ENCODE data around the gene TTC39B.

TTC39B gene

DNA sequence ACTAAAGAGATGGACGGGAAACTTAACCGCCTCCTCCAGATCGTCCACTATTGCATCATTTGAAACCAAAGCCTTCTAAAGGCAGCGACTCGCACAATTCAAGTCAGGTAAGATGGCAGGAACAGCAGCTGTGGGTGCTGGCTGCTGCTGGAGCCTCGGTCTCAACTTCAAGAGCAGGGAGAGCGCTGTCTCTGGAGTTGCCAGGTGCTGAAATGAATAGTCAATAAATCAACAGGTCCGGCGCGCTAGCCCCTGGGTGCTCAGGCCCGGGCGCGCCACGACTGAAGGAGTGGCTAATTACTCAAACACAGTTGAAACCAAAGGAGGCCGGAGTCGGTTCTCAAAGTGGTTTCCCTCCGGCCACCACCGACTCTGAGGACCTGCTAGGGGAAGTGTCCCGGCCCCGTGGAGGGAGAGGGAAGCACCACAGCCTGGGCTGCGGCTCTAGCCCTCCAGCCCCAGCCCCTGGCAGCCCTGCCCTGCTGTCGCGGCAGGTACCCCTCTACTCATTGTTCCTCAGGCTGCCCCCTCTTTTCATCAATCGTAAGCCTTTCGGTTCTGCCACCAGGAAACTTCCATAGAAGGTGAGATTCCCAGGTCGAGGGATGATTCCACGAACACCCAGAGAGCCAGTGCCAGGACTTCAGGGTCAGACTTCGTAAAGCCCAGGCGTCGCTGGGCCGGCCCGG, 804 bp downstream of the TTC39B start:
- peak overlapping the region; percentile 18 to 95 (median 90) for H3K27ac ChIP-seq
- H3K4me3 ChIP-seq, result peak overlapping the region; percentile 77 to 96 (median 90)

DNA sequence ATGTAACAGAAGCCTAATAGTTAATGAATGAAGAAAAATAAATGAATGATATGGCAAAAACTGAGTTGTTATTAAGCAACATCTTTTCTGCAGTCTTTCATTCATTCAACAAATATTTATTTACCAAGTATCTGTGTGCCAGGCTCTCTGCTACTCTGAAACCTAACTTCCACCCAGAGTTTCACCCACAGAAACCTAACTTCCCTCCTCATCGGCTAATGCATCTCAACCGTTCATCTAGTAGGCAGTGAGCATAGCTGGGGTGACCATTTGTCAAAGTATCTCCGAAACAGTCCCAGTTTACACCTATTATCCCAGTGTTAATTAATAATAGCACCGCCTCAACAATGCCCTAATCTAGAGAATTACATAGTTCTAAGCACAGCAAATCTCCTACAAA, 1.5 kb downstream of the TTC39B start:
- peak overlapping the region in 18 of 21 experiments; percentile 82 to 95 (median 92) for H3K27ac ChIP-seq

DNA sequence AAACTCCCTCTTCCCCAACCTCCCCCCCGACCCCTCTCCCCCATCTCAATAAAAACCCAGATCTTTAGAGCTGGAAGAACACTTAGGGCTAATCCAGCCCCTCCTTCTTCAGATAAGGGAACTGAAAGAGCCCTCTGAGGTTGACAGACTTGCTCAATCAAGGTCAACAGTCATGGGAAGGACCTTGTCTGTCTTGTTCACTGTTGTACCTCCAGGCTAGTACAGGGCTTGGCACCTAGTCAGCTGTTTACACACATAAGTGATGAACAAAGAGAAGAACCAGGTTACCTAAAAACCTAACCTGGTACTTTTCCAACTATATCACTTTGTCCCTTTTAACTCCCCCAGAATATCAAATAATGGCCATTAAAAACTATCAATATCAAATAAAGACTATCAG, 2.4 kb downstream of the TTC39B start:
- H3K4me3 ChIP-seq, result peak overlapping the region in 2 of 7 experiments; percentile 78 to 96
- peak overlapping the region in 6 of 21 experiments; percentile 86 to 93 (median 92) for H3K27ac ChIP-seq

More for the DNA sequence above, 1.5 kb downstream of the TTC39B start:
- peak overlapping the region; percentile 77 to 96 (median 90) for H3K4me3 ChIP-seq

DNA sequence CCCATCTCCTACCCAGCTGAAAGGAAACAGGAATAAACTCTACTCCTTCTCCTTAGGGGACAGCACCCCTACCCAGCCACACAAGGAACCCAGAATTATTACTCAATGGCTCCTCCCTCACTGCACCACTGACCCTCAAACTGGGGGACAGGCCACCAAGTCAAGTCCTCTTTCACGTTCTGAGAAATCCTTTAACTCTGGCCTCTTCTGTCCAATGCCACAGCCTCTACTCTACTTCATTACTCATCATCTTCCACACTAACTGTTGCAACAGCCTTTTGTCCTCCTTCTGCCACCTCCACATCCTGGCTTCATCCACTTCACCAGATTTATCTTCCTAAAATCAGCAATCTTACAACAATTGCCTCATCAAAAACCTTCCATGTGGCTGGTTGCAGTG, 6.8 kb downstream of the TTC39B start:
- Histone ChIP-seq H3K4me3 (no peak overlapping the region), H3K27ac (peak overlapping the region in 15 of 21 experiments; percentile 18 to 97 (median 68))

DNA sequence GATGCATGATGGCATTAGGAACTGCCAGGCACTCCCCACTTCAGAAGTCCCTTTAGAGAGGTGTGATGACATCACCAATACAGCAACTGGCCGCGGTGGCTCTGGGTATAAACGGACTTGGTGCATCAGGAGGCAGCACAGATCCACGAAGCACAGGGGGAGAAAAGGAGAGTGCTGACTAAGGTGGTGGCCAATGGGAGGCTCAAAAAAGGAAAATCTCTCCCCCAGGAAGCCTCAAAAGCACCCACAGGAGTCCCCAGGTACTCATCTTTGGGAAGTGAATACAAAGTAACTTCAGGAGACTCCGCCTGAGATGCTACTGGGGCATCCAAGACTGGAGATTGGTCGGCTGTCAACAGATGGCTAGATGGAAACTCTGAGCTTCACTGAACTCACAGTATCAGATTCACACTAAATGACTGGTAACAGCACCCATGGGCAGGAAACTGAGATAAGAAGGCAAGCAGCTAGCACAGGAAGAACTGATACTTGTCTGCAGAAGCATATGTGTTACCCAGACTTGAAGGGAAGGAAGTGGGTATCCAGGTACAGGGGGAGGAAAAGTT, 7.6 kb downstream of the TTC39B start:
- no peak overlapping the region for H3K4me3 ChIP-seq
- H3K27ac ChIP-seq, result peak overlapping the region in 16 of 21 experiments; percentile 7 to 97 (median 68)

DNA sequence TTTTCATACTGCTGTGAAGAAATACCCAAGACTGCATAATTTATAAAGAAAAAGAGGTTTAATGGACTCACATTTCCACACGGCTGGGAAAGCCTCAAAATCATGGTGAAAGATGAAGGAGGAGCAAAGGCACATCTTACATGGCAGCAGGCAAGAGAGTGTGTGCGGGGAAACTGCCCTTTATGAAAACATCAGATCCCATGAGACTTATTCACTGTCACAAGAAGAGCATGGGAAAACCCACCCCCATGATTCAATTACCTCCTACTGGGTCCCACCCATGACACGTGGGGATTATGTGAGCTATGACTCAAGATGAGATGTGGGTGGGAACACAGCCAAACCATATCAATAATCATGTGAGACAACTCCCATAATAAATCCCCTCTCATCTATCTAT, 8.7 kb downstream of the TTC39B start:
- Histone ChIP-seq H3K4me3 (no peak overlapping the region), H3K27ac (peak overlapping the region in 13 of 21 experiments; percentile 7 to 97 (median 78))

DNA sequence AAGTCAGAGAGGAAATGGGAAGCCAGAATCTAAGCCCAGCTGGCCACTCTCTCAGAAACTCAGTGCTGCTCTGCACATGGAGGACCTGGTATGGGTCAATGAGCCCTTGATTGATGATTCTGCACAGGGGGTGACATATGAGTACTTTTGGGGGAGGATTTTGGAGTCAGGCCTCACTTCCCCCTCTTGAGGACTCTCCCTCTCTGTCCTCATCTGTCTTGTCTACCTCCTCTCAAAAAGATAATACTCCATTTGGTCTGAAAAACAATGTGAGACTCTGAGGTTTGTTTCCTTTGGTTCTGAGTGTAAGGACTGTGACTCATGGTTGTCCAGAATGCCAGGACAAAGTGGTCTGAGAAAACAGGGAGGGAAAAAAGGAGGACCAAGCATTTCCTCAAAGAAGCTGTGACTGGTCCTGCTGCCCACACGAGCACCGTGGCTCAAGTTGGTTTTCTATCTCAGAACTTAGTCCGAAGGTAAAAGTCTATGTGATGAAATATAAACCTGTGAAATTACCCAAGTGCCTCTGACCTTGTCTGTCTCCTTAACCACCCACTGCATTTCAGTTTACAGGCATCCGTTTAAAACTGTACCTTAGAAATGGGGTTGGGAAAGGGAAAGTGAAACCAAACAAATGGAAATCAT, 11.1 kb downstream of the TTC39B start:
- Histone ChIP-seq H3K27ac (peak overlapping the region in 20 of 21 experiments; percentile 66 to 97 (median 82)), H3K4me3 (peak overlapping the region; percentile 8 to 39 (median 20))

DNA sequence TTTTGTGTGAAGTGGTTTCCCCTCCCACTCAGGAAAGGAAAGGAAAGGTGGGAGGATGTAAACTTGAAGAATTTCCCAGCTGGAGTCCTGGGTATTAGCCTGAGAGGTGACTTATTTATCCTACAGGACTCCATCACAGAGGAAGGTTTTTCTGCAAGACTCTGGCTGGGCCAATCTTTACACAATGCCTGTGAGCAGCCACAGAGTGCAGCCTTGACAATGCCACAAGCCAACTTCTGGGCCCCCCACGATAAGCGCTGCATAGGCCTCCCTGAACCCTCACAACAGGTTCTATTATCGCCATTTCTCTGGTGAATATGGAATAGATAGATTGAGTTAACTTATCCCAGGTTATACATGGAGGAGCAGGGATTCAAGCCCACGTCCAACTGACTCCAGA, 12.4 kb downstream of the TTC39B start:
- no peak overlapping the region for H3K4me3 ChIP-seq
- peak overlapping the region in 16 of 21 experiments; percentile 6 to 97 (median 81) for H3K27ac ChIP-seq

DNA sequence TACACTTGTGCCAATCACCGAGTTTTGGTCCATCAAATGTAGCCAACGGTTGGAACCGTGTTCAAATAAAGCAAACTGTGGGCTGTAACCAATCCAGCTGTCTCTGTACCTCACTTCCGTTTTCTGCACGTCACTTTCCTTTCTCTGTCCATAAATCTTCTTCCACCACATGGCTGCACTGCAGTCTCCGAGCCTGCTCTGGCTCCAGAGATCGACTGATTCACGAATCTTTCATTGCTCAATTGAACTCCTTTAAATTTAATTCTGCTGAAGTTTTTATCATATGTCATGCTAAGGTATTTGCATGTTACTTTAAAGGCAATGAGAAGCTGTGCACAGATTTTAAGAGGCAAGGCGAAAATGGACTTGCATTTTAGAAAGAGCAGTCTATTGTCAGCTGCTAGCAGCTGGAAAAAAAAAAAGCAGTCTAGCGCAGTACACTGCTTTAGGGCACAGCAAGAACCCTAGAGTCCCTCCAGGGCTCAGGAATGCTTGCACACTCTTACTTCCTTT, 13.2 kb downstream of the TTC39B start:
- Histone ChIP-seq H3K4me3 (no peak overlapping the region), H3K27ac (peak overlapping the region in 17 of 21 experiments; percentile 20 to 97 (median 78))

DNA sequence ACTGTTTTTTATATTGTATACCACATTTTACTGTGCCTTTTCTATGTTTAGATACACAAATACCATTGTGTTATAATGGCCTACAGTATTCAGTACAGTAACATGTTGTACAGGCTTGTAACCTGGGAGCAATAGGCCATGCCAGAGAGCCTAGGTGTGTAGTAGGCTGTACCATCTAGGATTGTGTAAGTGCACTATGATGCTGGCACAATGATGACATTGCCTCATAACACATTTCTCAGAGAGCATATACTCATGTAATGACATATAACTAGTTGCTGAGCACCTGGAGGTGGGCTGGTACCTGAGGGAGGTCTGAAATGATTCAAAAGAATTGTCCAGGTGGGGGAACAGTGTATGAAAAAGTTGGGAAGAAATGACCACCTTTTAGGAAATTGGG, 13.9 kb downstream of the TTC39B start:
- no peak overlapping the region for H3K4me3 ChIP-seq
- H3K27ac ChIP-seq, result peak overlapping the region in 9 of 21 experiments; percentile 19 to 97 (median 79)

DNA sequence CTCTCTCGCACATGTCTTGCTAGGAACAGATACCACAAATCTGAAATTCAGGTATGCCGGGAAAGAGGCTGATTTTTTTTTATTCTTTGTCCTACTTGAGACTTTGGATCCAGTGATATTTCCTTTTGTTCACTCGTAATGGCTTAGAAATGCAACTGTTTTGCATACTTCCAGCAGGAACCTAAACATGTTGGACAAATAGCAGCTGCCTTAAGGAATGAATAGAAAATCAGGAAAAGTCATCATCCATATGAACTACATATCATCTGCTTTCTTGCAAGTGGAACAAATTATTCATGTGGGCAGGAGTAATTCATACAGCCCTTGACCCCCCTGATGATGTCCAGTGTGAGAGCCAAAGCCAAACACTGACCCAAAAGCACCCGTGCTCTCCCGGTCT, 17.4 kb downstream of the TTC39B start:
- Histone ChIP-seq H3K4me3 (no peak overlapping the region), H3K27ac (no peak overlapping the region)

DNA sequence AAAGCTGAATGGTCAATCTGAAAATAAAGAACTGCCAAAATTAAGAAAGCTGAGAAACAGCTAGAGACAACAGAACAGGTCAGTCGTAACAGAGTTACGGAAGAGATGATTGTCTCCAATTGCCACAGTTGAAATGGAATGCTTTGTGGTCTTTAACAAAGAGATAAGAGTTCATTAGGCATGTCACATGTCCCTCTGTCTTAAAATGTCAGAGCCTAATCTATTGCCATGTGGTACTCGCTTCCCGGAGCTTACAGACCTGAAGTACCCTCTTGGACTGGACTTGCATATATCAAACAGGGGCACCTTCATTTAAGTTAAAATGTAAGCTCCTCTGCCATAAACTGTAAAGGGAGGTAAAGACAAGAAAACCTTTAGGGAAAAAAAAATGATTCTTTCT, 19.7 kb downstream of the TTC39B start:
- Histone ChIP-seq H3K4me3 (no peak overlapping the region), H3K27ac (no peak overlapping the region)

DNA sequence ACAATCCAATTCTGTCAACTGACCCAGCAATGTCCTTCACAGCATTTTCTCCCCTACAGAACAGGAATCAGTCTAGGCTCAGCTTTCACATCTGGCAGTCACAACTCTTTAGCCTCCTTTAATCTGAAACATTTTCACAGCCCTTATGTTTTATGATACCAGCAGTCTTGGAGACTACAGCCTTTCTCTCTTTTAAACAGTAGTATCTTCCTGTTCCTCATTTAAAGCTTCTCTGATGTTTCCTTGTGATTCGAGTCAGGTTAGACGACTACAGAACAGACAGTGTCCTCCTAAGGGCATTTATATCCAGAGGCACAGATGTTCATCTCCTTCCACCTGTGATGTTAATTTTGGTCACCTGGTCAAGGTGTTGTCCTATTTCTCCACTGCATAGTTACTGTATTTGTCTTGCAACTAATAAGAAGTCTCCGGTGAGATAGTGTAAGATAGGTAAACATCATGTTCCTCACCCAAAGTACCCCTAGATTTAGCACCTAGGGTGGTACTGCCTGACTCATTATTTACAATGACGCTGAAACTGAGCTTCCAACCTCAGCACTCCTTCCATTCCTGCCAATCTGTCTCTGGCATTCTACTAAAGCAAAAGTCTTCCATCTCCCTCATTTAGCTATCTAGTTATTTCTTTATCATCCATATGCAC, 20.7 kb downstream of the TTC39B start:
- no peak overlapping the region for H3K27ac ChIP-seq
- H3K4me3 ChIP-seq, result no peak overlapping the region

DNA sequence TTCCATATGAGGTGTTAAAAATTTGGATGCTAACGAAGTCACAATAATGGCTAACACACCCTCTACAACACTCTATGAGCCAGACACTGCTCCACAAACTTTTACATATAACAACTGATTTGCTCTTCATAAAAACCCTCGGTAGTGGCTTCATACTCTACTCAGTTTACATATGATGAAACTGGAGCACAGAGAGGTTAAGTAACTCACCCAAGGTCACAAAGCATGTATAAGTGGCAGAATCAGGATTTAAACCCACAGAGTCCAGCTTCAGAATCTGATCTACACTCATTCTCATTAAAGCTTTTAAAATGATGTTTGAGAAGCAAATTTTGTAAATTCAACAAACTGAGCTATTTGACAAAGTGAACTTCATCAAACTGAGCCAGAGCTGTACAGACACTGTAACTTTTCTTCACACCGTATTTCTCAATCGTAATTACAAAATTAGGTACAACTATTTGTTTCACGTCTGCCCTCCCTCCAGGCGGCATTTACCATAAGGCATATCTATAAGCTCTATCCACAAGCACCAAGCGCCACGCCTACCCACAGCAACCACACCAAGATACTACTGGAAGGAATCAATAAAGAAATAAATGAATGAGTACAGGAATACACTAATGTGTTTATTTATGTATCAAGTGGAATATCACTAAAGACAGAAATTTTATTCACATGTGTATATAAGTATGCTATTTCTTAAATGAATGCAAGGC, 24.3 kb downstream of the TTC39B start:
- H3K27ac ChIP-seq, result no peak overlapping the region

DNA sequence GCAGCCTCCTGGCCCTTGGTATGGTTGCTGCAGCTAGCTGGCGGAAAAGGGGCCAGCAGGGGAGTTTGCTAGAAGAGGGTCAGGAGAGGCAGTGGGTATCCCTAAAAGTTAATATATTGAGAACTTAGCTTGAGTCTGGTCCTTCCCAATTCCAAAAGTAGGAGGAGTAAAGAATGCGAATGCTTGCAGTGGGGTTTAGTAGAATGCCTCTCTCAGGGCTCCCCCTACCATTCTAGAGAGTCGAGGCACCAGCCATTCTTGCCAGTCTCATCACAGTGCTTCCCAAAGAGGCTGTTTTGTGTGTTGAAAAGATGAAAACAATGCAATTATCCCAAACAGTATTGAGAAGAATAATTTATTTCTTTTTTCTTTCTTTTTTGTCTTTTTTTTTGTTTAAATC, 26.4 kb downstream of the TTC39B start:
- no peak overlapping the region for H3K4me3 ChIP-seq
- no peak overlapping the region for H3K27ac ChIP-seq

More for the DNA sequence above, 24.3 kb downstream of the TTC39B start:
- no peak overlapping the region for H3K4me3 ChIP-seq

DNA sequence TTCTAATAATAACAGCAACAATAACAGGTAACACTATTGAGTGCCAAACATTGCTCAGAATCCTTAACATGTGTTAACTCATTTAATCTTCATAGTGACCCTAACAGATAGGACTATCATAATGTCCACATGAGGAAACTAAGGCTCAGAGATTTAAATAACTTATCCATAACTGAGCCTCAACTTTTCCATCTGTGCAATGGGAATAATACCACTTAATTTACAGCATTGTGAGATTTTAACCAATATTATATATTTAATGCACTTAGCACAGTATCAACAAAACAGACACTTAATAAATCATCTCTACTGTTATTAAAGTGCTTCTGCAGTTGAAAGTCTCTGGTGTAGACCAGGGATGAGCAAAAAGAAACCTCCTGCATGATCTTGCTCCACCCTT, 28.2 kb downstream of the TTC39B start:
- no peak overlapping the region for H3K27ac ChIP-seq
- no peak overlapping the region for H3K4me3 ChIP-seq

DNA sequence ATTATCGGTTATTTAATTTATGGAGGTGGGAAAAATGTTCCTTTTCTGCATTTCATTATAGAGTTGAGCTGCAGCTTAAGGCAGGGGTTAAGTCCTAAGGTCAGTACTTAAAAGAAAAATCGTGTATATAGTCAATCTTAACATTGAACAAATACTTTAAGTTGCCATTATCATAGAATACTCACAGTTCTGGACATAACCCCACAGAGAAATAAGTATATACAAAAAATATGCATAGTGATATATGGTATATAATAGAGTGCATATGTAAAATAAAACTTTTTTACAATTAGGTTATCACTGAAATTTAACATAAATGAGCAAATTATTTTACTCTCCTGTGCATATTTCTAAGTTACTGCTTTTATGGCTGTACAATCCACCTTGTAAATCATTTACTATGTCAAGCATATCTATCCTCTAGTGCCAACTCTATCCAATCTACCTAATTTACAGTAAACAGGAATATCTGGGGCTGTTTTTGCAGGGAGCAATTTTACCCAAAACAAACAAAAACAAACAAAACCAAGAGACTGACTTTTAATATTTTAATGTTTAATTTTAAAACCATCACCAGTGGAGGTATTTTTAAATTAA, 28.8 kb downstream of the TTC39B start:
- Histone ChIP-seq H3K4me3 (no peak overlapping the region), H3K27ac (no peak overlapping the region)

DNA sequence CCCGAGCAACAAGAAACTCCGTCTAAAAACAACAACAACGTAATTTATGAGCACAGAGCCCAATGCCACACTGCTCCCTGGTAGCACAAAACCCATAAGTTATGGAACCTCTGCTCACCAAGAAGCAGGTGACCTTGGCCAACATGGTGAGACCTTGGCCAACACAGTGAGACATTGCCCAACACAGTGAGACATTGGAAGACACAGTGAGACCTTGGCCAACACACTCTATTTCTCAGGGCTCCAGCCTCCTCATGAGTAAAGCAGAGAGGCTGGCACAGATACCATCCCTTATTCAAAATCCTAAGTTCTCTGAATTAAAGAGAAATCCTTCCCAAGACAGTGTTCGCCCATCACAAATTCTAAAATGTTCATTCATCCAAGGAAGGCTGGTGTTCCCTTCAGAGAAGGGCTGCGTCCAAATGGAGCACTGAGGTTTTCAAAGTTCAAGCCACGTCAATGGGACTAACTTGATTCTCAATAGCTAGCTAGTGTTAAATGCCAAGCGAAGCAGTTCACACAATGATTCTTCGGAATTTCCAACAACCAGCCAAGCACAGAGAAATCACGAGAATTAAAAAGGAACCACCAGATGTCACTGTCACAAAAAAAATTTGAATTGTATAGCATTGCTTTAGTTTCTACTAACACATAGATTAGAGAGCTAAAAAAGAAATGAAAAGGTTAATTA, 29.5 kb downstream of the TTC39B start:
- Histone ChIP-seq H3K27ac (peak overlapping the region in 1 of 21 experiments; percentile 9), H3K4me3 (no peak overlapping the region)
